ENCODE results near the gene CELF6.

Gene CELF6

DNA sequence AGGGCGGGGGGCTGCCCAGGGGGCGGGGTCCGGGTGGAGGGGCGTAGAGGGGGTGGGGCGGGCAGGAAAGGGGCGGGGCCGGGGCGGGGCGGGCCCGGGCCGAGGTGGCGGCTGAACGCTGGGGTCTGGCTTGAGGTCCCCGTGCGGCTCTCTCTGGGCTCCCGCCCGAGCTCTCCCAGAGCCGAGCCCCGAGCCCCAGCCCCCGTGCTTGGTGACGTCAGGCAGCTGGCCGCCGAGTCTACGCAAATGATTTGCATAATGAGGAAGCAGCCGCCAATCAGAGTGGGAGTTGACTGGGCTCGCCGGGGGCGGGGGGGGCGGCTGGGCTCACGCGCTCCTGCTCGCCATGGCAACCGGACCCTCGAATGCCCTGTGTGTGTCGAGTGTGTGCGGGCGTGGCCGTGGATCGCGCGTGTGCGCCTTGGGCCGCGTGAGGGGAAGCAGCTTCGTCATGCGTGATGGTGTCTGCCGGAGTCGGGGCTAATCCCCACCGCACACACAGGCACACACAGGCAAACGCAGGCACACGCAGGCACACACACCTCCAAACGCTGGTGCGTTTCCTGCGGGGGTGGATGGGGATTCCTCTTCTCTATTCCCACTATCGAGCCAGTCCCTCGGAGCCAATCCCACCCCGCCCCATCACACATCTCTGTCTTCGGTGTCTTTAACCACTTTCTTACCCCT lies at the start of gene CELF6:
Gene CELF6, minus strand, starts transcription at position 173 of the 687 bp plus-strand sequence. CDS start 283 bp downstream, outside the sequence.
- DNase-seq: peak; percentile 60

- no peak for DNase-seq
These were observed 48.9 kb upstream of the CELF6 start for GRCh38 chr15:72368899-72369298.

DNA sequence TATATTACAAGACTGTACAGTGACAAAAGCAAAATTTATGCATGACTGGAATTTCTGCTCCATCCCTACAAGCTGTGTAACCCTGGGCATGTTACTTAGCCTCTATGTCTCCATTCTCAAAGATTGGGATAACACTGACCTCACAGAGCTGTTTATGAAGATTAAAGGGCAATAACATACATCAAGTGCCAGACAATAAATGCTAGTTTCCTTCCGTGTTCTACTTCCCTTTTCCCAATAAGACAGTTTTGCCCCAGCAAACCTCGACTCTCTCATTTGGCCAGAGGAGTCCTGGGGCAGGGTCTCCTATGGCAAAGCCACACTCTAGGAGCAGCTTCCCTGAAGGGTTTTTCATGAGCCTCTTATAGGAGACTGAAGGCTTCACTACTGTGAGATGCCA lies 48.4 kb upstream of the CELF6 start:
- DNase-seq: no peak

DNA sequence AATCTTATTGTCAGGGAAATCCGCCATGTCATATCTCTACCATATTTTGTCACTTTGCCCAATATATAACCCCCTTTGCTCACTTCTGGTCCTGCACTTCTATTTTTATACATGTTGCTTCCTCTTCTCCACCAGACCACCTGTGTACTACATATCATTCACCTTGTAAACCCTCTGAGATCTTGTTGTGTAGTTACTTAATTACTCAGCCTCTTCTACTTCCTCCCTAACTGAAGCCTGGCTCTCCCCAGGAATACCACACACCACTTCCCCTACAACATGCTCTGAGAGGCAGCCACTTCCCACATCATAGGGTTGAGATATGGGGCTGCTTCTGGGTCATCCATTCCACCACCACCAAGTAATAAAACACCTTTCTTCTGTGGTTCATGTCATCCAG lies 45.9 kb upstream of the CELF6 start:
- DNase-seq: no peak

- no peak for DNase-seq
These were observed 41.2 kb upstream of the CELF6 start for GRCh38 chr15:72361176-72361575.

DNA sequence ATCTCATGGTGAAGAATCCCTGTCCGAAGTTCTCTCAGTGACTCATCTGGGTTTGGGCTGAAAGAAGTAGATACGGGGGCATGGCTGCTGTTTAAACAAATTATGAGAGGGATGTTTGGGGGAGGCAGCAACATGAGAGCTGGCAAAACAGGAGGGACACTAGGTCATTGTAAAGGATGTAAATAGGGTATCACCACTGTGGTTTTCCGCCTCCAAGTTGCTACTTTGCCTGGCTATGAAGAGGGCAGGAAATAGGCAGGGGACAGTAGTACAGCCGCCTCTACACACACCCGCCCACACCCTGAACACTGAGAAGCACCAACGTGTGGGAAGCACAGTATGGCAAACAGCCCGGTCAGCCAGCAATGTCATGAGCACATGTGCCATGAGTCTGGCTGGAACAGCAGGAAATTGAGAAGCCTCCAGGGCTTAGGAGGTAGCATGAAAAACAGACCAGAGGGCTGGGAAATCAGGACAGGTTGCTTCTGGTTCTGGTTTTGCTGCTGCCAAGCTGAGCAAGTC lies 38.8 kb upstream of the CELF6 start:
- DNase-seq: no peak

- no peak for DNase-seq
These were observed 38.2 kb upstream of the CELF6 start for GRCh38 chr15:72358121-72358520.

DNA sequence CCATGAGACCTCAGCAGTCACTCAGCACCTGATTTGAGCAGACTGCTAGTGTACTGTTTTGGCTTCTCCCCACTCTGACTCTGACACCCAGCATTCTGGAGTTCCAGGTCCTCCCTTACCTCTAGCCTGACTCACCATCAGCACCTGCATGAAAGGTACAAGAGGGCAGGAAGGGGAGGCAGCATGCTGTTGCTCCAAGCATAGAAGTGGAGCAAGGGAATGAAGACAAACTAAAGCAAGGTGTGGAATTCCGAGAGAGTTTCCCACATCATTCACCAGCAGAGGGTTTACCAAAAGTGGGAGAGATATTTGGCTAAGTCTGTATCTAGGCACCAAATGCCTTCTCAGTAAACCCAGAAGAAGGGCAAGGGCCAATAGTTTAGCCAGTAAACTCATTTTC lies 34.5 kb upstream of the CELF6 start:
- no peak for DNase-seq

- no peak for DNase-seq
These were observed 33.3 kb upstream of the CELF6 start for GRCh38 chr15:72353266-72353665.

DNA sequence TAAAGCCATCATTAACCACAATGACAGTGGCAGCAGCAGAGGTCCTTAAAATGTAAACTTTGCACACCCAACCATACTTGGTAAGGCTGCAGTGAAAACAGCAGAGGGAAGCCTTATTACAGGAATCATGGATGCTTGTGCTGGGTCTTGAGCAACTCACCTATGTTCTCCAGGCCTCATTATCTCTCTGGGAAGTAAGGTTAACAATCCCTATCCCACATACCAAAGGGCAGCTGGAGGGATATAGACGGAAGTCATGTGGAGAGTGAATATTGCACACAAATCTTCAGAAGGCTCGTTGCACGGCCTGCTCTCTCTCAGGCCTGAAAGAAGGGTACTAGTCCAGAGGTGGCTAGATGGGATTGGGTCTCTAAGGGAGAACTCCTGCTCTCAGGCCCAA lies 25.8 kb upstream of the CELF6 start:
- DNase-seq: no peak

DNA sequence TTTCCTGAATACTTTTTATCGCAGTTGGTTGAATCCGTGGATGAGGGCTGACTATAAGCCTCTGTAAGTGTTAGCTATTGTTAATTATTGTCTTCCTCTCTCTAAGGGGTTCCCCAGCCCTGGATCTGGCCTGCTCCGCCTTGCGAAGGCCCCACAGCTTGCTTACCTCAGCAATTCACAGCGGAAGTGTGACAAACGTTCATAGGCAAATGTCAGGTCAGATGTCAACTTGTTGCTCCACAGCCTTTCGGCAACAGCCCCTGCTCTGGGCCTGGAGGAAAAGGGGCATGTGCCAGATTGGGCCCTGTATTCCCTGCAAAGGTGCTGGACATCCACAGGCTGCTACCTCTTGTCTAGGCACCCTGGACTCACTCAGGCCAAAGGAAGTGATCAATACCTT lies 25.3 kb upstream of the CELF6 start:
- DNase-seq: no peak

DNA sequence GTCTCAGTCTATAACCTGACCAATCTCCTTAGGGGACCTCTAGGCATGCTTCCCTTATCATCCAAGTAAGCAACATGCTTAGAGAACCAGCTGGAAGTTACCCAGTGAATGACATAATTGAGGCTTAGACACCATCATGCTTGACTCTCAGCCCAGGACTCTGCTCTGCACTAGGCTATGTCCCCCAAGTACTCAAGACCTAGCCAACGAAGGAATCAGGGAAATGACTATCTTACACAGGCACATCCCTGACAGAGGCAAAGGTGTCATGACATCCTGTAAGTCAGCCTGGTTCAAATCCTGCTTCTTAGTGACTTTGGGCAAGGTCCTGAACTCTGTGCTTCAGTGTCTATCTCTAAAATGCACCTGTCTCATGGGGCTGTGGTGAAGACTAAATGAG lies 24.6 kb upstream of the CELF6 start:
- DNase-seq: no peak

GRCh38 chr15:72342385-72342784 lies 22.4 kb upstream of the CELF6 start:
- DNase-seq: no peak

DNA sequence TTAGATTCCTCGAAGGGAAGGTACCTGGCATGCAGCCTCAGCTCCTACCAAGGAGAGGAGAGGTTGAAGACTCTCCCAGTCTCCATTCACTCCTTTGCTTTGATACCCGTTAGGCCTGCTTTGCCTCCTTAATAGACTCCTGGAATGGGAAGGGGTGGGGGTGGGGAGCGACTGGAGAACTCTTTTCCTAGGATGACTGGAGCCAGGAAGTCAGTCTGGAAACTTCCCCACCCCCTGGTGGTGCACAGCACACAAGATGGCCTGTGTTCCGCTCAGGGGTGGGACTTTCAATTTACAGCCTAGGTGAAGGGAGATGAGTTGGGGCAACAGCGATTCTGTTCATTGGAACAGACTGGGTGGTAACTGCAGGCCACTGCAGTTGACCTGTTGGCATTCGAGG lies 21.4 kb upstream of the CELF6 start:
- no peak for DNase-seq

- DNase-seq: no peak
These were observed 20.4 kb upstream of the CELF6 start for GRCh38 chr15:72340366-72340765.

DNA sequence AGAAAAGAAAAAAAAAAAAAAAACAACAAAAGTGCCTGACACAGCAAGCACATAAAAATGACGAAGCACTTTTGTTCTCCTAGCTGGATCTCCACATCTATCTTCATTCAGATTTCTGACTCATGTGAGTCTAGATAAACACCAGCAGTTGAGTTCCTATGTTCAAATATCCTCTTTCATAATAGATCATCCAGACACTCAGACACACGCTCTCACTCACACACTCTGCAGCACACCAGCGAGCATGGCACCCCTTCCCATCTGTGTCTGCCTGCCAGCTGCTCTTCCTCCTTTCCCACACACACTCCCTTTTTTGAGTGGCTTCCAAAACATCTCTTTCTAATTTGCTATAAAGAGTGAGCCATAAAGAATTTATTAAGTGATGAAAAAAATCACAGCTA lies 19.8 kb upstream of the CELF6 start:
- no peak for DNase-seq

DNA sequence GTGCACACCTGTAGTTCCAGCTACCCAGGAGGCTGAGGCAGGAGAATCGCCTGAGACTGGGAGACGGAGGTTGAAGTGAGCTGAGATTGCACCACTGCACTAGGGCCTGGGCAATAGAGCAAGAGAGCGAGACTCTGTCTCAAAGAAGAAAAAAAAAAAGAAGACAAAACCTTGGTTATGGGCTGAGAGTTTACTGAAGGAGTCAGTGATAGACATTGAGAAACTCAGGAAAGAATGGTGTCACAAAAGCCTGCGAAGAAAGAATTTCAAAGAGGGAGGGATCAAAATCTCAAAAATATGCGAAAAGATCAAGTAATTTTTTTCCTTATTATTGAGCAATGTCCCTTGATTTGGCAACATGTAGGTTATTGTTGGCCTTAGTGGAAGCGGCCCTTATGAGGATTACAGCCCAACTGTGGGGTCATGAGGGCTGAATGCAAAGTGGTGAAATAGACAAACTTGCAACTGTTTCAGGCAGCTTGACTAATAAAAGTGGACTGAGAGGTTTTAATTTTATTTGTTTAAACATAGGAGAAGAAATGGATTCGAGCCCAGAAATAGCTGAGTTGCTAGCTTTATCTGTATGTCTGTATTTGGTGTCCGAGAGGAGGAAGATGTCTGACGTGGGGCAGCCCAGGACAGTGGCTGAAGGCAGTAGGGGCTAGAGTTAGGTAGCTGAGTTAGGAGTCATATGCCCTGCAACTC lies 18.8 kb upstream of the CELF6 start:
- no peak for DNase-seq

GRCh38 chr15:72338148-72338547 lies 18.2 kb upstream of the CELF6 start:
- DNase-seq: no peak

GRCh38 chr15:72334842-72335241 lies 14.9 kb upstream of the CELF6 start:
- DNase-seq: no peak

DNA sequence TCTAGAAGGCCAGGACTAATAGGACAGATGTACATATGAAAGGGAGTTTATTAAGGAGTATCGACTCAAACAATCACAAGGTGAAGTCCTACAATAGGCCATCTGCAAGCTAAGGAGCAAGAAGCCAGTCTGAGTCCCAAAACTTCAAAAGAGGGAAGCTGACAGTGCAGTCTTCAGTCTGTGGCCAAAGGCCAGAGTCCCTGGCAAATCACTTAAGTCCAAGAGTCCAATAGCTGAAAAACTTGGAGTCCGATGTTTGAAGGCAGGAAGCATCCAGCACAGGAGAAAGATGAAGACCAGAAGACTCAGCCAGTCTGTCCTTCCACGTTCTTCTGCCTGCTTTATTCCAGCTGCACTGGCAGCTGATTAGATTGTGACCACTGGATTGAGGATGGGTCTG lies 11.1 kb upstream of the CELF6 start:
- no peak for DNase-seq

GRCh38 chr15:72323752-72324151 lies 3.8 kb upstream of the CELF6 start:
- no peak for DNase-seq

- peak; percentile 64 for DNase-seq
These were observed 485 bp downstream of the CELF6 start for GRCh38 chr15:72319360-72319984.

- DNase-seq: no peak
These were observed 1.5 kb downstream of the CELF6 start for GRCh38 chr15:72318408-72318942.
